HepG2 (cell line): ENCODE measurements around the gene CBLC. TPM values are rescaled to one million over a fixed set of nuclear protein-coding genes. Genes with fewer than 3 reads are reported as not detected.

Experiments used
- KMT2A ChIP-seq: sonication (generic); formaldehyde crosslinking; IDR thresholded peaks from 2 replicates; pipeline ENCODE4 v1.4.0; 2020; ENCODE audit warnings: missing genetic modification reagents
- NCOA5 ChIP-seq: sonication (generic); formaldehyde crosslinking; IDR thresholded peaks from 2 replicates; pipeline ENCODE4 v1.4.0; 2020; ENCODE audit warnings: missing genetic modification reagents
- NFE2L1 ChIP-seq: sonication (generic); formaldehyde crosslinking; IDR thresholded peaks from 2 replicates; pipeline ENCODE4 v1.4.0; 2020; ENCODE audit warnings: missing genetic modification reagents, mild to moderate bottlenecking, borderline replicate concordance
- NFIB ChIP-seq: sonication (generic); formaldehyde crosslinking; IDR thresholded peaks from 2 replicates; pipeline ENCODE4 v1.9.0; 2021; ENCODE audit warnings: missing genetic modification reagents, mild to moderate bottlenecking, borderline replicate concordance
- NR2C2 ChIP-seq: sonication (generic); formaldehyde crosslinking; IDR thresholded peaks from 2 replicates; pipeline ENCODE4 v1.4.0; 2020; ENCODE audit warnings: missing genetic modification reagents, mild to moderate bottlenecking, moderate library complexity, borderline replicate concordance
- RBM39 ChIP-seq: fragments of 200-400 bp; formaldehyde crosslinking; IDR thresholded peaks from one replicate; pipeline ENCODE4 v1.6.1; 2018; ENCODE audit warnings: antibody characterized with exemption, mild to moderate bottlenecking, low read depth, low read length; ENCODE audit not compliant: poor library complexity, severe bottlenecking
- RFX1 ChIP-seq: fragments of 450-650 bp; IDR thresholded peaks from 2 replicates; pipeline ENCODE4 v1.6.1; 2017
- RXRA ChIP-seq: sonication (generic); formaldehyde crosslinking; IDR thresholded peaks from 2 replicates; pipeline ENCODE4 v1.5.1; 2020; ENCODE audit warnings: missing genetic modification reagents
- SALL2 ChIP-seq: sonication (generic); formaldehyde crosslinking; IDR thresholded peaks from 2 replicates; pipeline ENCODE4 v1.8.1; 2023; ENCODE audit warnings: mild to moderate bottlenecking, missing genetic modification reagents, inconsistent platforms
- TBP ChIP-seq: sonication (generic); formaldehyde crosslinking; IDR thresholded peaks from 2 replicates; pipeline ENCODE4 v1.5.0; 2020; ENCODE audit warnings: missing genetic modification reagents
- TCF12 ChIP-seq, 2 experiments: fragments of 450-650 bp in 1 of 2; sonication (generic) in 1 of 2; formaldehyde crosslinking in 1 of 2; IDR thresholded peaks; 2 replicates each; pipeline versions ENCODE4 v1.6.1 to v1.8.0; 2017 to 2022; ENCODE audit warnings: antibody characterized with exemption in 1 of 2, mild to moderate bottlenecking in 1 of 2, missing genetic modification reagents in 1 of 2, moderate library complexity in 1 of 2
- THYN1 ChIP-seq: sonication (generic); formaldehyde crosslinking; IDR thresholded peaks from 2 replicates; pipeline ENCODE4 v1.8.1; 2023; ENCODE audit warnings: low read depth, mild to moderate bottlenecking, moderate library complexity, missing genetic modification reagents, borderline replicate concordance
- ZNF160 ChIP-seq: sonication (generic); formaldehyde crosslinking; IDR thresholded peaks from 2 replicates; pipeline ENCODE4 v1.8.0; 2022; ENCODE audit warnings: mild to moderate bottlenecking, inconsistent platforms, missing genetic modification reagents
- ZNF232 ChIP-seq: sonication (generic); formaldehyde crosslinking; IDR thresholded peaks from 2 replicates; pipeline ENCODE4 v1.4.0; 2020; ENCODE audit warnings: missing genetic modification reagents, borderline replicate concordance
- ZNF331 ChIP-seq: sonication (generic); formaldehyde crosslinking; IDR thresholded peaks from 2 replicates; pipeline ENCODE4 v1.4.0; 2020; ENCODE audit warnings: missing genetic modification reagents
- ZNF552 ChIP-seq: sonication (generic); formaldehyde crosslinking; IDR thresholded peaks from 2 replicates; pipeline ENCODE4 v1.9.0; 2022; ENCODE audit warnings: missing genetic modification reagents, mild to moderate bottlenecking, borderline replicate concordance
- ZNF598 ChIP-seq: sonication (generic); formaldehyde crosslinking; IDR thresholded peaks from 2 replicates; pipeline ENCODE4 v1.5.1; 2020; ENCODE audit warnings: mild to moderate bottlenecking, missing genetic modification reagents, borderline replicate concordance
- polyA plus RNA-seq, 8 experiments: library from polyadenylated mRNA; depleted of rRNA in 3 of 8; stranded (reverse) in 7 of 8; unstranded in 1 of 8; fragments of >200 nt; fragmentation: Illumina TruSeq in 4 of 8; extraction: Trizol in 4 of 8; gene quantifications; 2 replicates each; pipeline versions ENCODE4 v1.2.1 to v1.2.3, GENCODE V29; 2011 to 2016; ENCODE audit warnings: low read depth in 4 of 8, missing spikeins in 1 of 8, mixed read lengths in 1 of 8; ENCODE audit not compliant: insufficient read depth in 1 of 8
- total RNA-seq, 5 experiments: library from RNA; depleted of rRNA; stranded (reverse); fragments of >200 nt; fragmentation: Illumina TruSeq; extraction: Trizol; gene quantifications; 2 replicates each; pipeline ENCODE4 v1.2.3, GENCODE V29; 2016; ENCODE audit warnings: low read depth in 1 of 5
- TF ChIP-seq, protein P1 (sequence below): sonication (generic); formaldehyde crosslinking; IDR thresholded peaks from one replicate; pipeline ENCODE4 v1.5.1; 2020; ENCODE audit warnings: mild to moderate bottlenecking, missing genetic modification reagents; ENCODE audit errors: not compliant biosample characterization
- TF ChIP-seq, protein P2 (sequence below), 2 experiments: sonication (generic) in 1 of 2; formaldehyde crosslinking in 1 of 2; IDR thresholded peaks; 2 replicates each; pipeline versions ENCODE4 v1.4.0 to v1.6.1; 2018 to 2020; ENCODE audit warnings: missing genetic modification reagents in 2 of 2, borderline replicate concordance in 1 of 2, low read depth in 1 of 2, mild to moderate bottlenecking in 1 of 2, missing biosample characterization in 1 of 2

Gene CBLC
- total and polyA plus RNA-seq, 2 of the 13 experiments (the other 11 are each of a cell fraction or from before 2014, with no cell fraction given): 1.8 to 2.6 TPM

DNA sequence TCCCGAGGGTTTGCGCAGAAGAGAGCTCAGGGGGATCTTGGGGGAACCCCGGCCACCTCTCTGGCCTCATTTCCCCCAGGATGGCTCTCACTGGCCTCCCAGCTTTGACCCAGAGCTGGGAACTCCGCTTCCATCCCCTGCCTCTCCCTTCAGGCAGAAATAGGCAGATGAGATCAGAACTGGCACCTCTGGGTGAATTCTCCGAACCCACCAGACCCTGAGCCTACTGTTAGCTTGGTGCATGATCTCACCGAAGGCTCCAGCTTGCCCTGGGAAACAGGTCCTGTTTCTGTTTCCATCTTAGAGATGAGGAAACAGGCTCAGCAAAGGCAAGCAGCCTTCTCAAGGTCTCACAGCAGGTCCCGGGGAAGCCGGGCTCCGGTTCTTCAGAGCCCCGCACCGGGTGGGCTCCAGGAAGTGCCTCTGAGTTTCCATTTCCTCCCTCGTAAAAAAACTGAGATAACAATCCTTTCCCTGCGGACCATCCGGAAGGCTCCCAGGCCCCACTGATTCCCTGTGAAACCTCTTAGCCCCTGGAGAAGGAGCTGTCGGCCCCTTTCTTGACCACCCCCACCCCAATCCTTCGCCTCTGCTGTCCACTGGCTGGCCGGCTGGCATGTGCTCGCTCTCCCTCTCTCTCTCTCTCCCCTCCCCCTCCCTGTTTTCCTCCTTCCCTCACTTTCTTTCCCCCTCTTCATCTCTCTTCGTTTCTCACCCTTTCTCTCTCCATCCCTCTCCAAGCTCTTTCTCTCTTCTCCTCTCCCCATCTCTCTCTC, 70.5 kb downstream of the CBLC start (continued):
- TF ChIP-seq, protein P1, sequence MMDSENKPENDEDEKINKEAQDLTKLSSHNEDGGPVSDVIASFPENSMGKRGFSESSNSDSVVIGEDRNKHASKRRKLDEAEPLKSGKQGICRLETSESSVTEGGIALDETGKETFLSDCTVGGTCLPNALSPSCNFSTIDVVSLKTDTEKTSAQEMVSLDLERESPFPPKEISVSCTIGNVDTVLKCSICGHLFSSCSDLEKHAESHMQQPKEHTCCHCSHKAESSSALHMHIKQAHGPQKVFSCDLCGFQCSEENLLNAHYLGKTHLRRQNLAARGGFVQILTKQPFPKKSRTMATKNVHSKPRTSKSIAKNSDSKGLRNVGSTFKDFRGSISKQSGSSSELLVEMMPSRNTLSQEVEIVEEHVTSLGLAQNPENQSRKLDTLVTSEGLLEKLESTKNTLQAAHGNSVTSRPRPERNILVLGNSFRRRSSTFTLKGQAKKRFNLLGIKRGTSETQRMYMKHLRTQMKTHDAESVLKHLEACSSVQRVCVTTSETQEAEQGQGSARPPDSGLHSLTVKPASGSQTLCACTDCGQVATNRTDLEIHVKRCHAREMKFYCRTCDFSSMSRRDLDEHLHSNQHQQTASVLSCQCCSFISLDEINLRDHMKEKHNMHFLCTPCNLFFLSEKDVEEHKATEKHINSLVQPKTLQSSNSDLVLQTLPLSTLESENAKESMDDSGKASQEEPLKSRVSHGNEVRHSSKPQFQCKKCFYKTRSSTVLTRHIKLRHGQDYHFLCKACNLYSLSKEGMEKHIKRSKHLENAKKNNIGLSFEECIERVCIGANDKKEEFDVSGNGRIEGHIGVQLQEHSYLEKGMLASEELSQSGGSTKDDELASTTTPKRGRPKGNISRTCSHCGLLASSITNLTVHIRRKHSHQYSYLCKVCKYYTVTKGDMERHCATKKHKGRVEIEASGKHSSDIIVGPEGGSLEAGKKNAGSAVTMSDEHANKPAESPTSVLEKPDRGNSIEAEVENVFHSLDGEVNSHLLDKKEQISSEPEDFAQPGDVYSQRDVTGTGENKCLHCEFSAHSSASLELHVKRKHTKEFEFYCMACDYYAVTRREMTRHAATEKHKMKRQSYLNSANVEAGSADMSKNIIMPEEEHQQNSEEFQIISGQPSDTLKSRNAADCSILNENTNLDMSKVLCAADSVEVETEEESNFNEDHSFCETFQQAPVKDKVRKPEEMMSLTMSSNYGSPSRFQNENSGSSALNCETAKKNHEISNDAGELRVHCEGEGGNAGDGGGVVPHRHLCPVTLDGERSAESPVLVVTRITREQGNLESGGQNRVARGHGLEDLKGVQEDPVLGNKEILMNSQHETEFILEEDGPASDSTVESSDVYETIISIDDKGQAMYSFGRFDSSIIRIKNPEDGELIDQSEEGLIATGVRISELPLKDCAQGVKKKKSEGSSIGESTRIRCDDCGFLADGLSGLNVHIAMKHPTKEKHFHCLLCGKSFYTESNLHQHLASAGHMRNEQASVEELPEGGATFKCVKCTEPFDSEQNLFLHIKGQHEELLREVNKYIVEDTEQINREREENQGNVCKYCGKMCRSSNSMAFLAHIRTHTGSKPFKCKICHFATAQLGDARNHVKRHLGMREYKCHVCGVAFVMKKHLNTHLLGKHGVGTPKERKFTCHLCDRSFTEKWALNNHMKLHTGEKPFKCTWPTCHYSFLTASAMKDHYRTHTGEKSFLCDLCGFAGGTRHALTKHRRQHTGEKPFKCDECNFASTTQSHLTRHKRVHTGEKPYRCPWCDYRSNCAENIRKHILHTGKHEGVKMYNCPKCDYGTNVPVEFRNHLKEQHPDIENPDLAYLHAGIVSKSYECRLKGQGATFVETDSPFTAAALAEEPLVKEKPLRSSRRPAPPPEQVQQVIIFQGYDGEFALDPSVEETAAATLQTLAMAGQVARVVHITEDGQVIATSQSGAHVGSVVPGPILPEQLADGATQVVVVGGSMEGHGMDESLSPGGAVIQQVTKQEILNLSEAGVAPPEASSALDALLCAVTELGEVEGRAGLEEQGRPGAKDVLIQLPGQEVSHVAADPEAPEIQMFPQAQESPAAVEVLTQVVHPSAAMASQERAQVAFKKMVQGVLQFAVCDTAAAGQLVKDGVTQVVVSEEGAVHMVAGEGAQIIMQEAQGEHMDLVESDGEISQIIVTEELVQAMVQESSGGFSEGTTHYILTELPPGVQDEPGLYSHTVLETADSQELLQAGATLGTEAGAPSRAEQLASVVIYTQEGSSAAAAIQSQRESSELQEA (CRISPR knock-in tag): no peak
- TF ChIP-seq SALL2 (CRISPR knock-in tag) (no peak), NFIB (CRISPR knock-in tag) (no peak), RFX1 (no peak), RXRA (CRISPR knock-in tag) (no peak; the same call in 1 of the 2 replicates), ZNF160 (no peak), ZNF331 (CRISPR knock-in tag) (no peak), ZNF598 (CRISPR knock-in tag) (no peak), NFE2L1 (CRISPR knock-in tag) (no peak), KMT2A (CRISPR knock-in tag) (no peak), NR2C2 (peak; percentile 40; the same call in 1 of the 2 replicates), ZNF232 (CRISPR knock-in tag) (peak; percentile 62; the same call in 1 of the 2 replicates), THYN1 (no peak), ZNF552 (CRISPR knock-in tag) (no peak), TCF12 (IDR thresholded peaks at IDR 0.05) (no peak), TCF12 (CRISPR knock-in tag; IDR thresholded peaks at IDR 0.05) (peak; percentile 46; the same call in 1 of the 2 replicates), RBM39 (peak; percentile 47), NCOA5 (CRISPR knock-in tag) (no peak), TBP (CRISPR knock-in tag) (no peak)
- TF ChIP-seq, protein P2, sequence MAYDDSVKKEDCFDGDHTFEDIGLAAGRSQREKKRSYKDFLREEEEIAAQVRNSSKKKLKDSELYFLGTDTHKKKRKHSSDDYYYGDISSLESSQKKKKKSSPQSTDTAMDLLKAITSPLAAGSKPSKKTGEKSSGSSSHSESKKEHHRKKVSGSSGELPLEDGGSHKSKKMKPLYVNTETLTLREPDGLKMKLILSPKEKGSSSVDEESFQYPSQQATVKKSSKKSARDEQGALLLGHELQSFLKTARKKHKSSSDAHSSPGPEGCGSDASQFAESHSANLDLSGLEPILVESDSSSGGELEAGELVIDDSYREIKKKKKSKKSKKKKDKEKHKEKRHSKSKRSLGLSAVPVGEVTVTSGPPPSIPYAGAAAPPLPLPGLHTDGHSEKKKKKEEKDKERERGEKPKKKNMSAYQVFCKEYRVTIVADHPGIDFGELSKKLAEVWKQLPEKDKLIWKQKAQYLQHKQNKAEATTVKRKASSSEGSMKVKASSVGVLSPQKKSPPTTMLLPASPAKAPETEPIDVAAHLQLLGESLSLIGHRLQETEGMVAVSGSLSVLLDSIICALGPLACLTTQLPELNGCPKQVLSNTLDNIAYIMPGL (CRISPR knock-in tag; IDR thresholded peaks at IDR 0.05; ENCODE audit: borderline replicate concordance in 1 of 2, low read depth in 1 of 2): peak in 1 of 2 experiments; percentile 9; a peak in 1 of 4 replicates
